Suppressor macrophage treated with lipopolysaccharide for 1 hour (primary cell): ENCODE measurements around the gene WIPF1.
A peak's percentile ranks its signal among the peaks of the same experiment; 100 is the strongest.

Experiments used
- DNase-seq, 3 donors: peaks; one replicate each; pipeline ENCODE4 v3.0.0-alpha.2; 2020 to 2022

WIPF1 gene

GRCh38 chr2:174535083-174535482, 62.5 kb downstream of the WIPF1 start:
- no peak for DNase-seq

GRCh38 chr2:174529916-174530315, 67.7 kb downstream of the WIPF1 start:
- DNase-seq: no peak

- DNase-seq: no peak
Measured at GRCh38 chr2:174527959-174528358, 69.6 kb downstream of the WIPF1 start.

- DNase-seq: no peak
Measured at GRCh38 chr2:174527101-174527721, 70.4 kb downstream of the WIPF1 start.

GRCh38 chr2:174524527-174524926, 73.1 kb downstream of the WIPF1 start:
- peak; percentile 71 to 90 (median 80) for DNase-seq

- DNase-seq: peak; percentile 68 to 83 (median 80)
Measured at GRCh38 chr2:174522553-174522952, 75.1 kb downstream of the WIPF1 start.

GRCh38 chr2:174518395-174518794, 79.2 kb downstream of the WIPF1 start:
- no peak for DNase-seq

GRCh38 chr2:174516501-174517378, 80.9 kb downstream of the WIPF1 start:
- DNase-seq: peak; percentile 35 to 48 (median 46)

GRCh38 chr2:174512345-174512744, 85.3 kb downstream of the WIPF1 start:
- no peak for DNase-seq

GRCh38 chr2:174511580-174512260, 85.9 kb downstream of the WIPF1 start:
- DNase-seq: no peak

- DNase-seq: no peak
Measured at GRCh38 chr2:174510583-174511189, 86.9 kb downstream of the WIPF1 start.
